BLaER1 treated with 17β-estradiol and CSF1 and Interleukin-3, amounts not matched to agents 10 nM and 100 nM (cell line): ENCODE results near the gene DGKI.

Source experiments
- H3K27ac ChIP-seq, 11 experiments: shearing (Covaris generic); formaldehyde crosslinking; 2 replicates each; pipeline ENCODE4 v1.8.1; 2022
- H3K27me3 ChIP-seq, 11 experiments: shearing (Covaris generic); formaldehyde crosslinking; 2 replicates each; pipeline ENCODE4 v1.8.1; 2022
- H3K36me3 ChIP-seq, 11 experiments: shearing (Covaris generic); formaldehyde crosslinking; 2 replicates each; pipeline ENCODE4 v1.8.1; 2022
- H3K4me1 ChIP-seq, 10 experiments: shearing (Covaris generic); formaldehyde crosslinking; 2 replicates each; pipeline ENCODE4 v1.8.1; 2022
- H3K4me2 ChIP-seq, 11 experiments: shearing (Covaris generic); formaldehyde crosslinking; 2 replicates each; pipeline ENCODE4 v1.8.1; 2022
- H3K4me3 ChIP-seq, 10 experiments: shearing (Covaris generic); formaldehyde crosslinking; 2 replicates each; pipeline ENCODE4 v1.8.1; 2022
- H3K9ac ChIP-seq, 11 experiments: shearing (Covaris generic); formaldehyde crosslinking; 2 replicates each; pipeline ENCODE4 v1.8.1; 2022
- H3K9me3 ChIP-seq, 11 experiments: shearing (Covaris generic); formaldehyde crosslinking; replicated peaks in 1 of 11; 2 replicates each; pipeline ENCODE4 v1.8.1; 2022
- H4K20me1 ChIP-seq, 11 experiments: shearing (Covaris generic); formaldehyde crosslinking; 2 replicates each; pipeline ENCODE4 v1.8.1; 2022
- Cebpa-rat ChIP-seq, 11 experiments: shearing (Covaris generic); IDR thresholded peaks; 2 replicates each; pipeline ENCODE4 v1.8.1; 2022

Gene DGKI

DNA sequence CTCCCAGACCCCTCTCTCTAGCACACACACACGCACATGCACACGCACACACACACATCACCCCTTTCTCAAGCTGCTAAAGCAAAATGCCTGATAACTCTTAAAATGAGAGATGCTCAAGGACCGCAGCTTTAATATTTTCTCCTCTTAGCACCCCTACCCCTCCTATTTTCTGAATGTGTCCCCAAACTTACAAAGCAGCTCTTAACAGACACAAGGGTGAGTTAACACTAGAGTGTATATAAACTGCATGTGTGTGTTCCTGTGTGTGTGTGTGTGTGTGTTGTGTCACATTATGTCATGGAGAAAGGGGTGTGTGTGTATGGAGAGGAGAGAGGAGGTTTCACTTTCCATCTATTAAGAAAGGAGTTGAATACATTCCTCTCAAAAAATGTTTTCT is 504.5 kb downstream of the DGKI start:
- Histone ChIP-seq H4K20me1 (no peaks in the 10 kb centered on the region), H3K36me3 (no peaks in the 10 kb centered on the region), H3K4me3 (no peak overlapping the region), H3K4me1 (peaks cover 0 to 8% (median 0%) of the 10 kb centered on the region in 10 experiments; a peak in 2 of 20 replicates), H3K27me3 (no peaks in the 10 kb centered on the region), H3K27ac (no peak overlapping the region), H3K9me3 (0 out of 22 replicates have a peak, but pooled peaks cover 0 to 7% (median 0%) of the 10 kb centered on the region in 11 experiments), H3K9ac (no peak overlapping the region), H3K4me2 (no peak overlapping the region)
- no peak for TF ChIP-seq Cebpa-rat (IDR thresholded peaks at IDR 0.05)

DNA sequence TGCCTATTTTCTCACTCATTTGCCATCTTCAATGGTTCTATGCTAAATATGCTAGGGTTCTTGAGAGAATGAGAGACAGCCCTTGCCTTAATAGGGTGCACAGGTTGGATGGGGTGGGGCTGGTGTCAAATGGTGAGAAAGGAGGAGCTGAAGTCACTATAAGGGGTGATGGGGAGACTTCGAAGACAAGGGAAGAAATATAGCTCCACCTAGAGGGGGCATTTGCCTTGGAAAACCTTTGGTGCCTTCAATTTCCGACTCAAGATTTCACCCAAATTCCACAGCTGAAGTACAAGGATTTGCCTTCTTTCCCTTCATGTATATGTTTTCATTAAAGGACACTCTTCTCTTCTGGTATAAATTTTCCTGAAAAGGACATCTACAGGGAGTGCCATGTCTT is 508.9 kb downstream of the DGKI start:
- H3K9me3 ChIP-seq = no peaks in the 10 kb centered on the region
- H3K27me3 ChIP-seq = no peaks in the 10 kb centered on the region
- no peak for TF ChIP-seq Cebpa-rat (IDR thresholded peaks at IDR 0.05)
- H4K20me1 ChIP-seq = no peaks in the 10 kb centered on the region
- no peaks in the 10 kb centered on the region for H3K4me1 ChIP-seq
- no peak overlapping the region for H3K4me2 ChIP-seq
- H3K36me3 ChIP-seq = no peaks in the 10 kb centered on the region
- H3K4me3 ChIP-seq = no peak overlapping the region
- H3K27ac ChIP-seq = no peak overlapping the region
- H3K9ac ChIP-seq = no peak overlapping the region

DNA sequence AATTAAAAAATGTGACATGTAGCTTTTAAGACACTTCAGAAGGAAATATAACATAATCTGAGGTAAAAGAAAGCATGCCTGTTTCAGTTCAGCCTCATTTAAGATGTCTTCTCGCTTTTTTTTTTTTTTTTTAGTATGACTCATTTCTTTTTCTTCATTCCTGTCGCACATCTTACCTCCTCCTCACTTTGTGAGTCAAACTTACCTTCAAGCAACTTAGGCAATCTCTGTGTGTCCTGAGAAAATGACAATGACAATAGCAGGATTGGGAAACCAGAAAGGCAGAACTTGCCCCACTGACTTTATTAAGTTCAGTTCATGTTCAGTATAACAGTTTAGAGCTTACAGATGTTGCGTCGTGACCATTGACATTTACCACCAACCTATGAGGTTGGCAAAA is 511.0 kb downstream of the DGKI start:
- Histone ChIP-seq H3K36me3 (no peaks in the 10 kb centered on the region), H3K9ac (no peak overlapping the region), H3K4me3 (no peak overlapping the region), H4K20me1 (no peaks in the 10 kb centered on the region), H3K4me2 (no peak overlapping the region), H3K27me3 (no peaks in the 10 kb centered on the region), H3K4me1 (no peaks in the 10 kb centered on the region), H3K27ac (no peak overlapping the region), H3K9me3 (no peaks in the 10 kb centered on the region)
- no peak for TF ChIP-seq Cebpa-rat (IDR thresholded peaks at IDR 0.05)

DNA sequence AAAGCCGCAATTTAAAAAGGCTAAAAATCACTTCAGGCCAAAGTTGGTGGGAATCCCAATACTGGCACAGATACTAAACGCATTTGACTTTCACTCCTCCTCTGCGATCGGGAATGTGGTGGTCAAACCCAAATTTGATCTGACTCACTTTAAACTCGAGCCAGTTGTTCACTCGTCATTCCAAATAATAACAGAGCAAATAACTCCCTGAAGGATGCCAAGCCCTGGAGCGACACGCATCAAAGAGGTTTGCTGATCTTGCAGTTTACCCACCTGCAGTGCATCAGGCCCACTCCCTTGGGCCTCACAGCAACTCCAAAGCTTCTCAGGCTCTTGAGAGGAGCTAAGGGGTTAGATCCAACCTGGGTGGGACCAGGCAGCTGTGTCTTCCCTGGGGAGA is 515.4 kb downstream of the DGKI start:
- Histone ChIP-seq H3K36me3 (no peaks in the 10 kb centered on the region), H3K4me1 (no peaks in the 10 kb centered on the region), H3K9ac (no peak overlapping the region), H3K9me3 (no peaks in the 10 kb centered on the region), H3K4me2 (no peak overlapping the region), H3K27me3 (no peaks in the 10 kb centered on the region), H4K20me1 (no peaks in the 10 kb centered on the region), H3K4me3 (no peak overlapping the region), H3K27ac (no peak overlapping the region)
- no peak for TF ChIP-seq Cebpa-rat (IDR thresholded peaks at IDR 0.05)
